Measurements from ENCODE around the gene ZNF580.

DNA sequence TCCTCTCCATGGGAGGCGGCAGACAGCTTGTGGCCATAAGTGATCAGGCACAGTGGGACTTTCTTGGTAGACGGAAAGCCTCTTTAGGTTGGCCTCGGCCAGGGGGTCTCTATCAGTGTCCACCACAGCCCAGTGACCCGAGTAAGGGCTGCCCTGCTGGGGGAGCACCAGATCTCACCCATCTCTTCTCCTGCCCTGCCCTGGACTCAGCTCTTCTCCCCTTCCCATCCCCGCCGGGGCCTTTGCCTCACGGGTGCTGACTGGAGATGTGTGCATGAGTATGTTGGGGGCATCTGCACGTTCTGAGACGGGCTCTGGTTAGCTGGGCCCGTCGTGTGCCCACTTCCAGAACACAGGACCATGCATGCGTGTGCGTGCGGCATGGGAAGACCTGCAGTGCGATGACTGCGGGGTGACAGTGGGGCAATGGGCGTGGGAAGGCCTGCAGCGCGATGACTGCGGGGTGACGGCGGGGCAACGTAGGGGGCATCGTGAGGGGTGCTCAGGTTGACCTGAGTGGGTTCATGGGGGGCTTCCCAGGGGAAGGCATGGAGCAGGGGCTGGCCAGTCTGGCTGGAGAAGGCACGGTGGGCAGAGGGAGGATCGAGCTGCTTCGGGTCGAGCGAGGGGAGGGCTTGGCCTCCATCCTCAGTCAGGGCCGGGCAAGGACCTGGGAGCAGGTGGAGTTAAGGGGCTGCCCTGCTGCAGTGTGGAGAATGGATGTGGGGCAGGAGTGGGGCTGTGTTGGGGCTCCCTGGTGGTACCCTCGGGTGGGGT is 50.2 kb downstream of the ZNF580 start:
- TF ChIP-seq POLR2A (IDR thresholded peaks at IDR 0.05), result no peak
- TF ChIP-seq, protein P1, sequence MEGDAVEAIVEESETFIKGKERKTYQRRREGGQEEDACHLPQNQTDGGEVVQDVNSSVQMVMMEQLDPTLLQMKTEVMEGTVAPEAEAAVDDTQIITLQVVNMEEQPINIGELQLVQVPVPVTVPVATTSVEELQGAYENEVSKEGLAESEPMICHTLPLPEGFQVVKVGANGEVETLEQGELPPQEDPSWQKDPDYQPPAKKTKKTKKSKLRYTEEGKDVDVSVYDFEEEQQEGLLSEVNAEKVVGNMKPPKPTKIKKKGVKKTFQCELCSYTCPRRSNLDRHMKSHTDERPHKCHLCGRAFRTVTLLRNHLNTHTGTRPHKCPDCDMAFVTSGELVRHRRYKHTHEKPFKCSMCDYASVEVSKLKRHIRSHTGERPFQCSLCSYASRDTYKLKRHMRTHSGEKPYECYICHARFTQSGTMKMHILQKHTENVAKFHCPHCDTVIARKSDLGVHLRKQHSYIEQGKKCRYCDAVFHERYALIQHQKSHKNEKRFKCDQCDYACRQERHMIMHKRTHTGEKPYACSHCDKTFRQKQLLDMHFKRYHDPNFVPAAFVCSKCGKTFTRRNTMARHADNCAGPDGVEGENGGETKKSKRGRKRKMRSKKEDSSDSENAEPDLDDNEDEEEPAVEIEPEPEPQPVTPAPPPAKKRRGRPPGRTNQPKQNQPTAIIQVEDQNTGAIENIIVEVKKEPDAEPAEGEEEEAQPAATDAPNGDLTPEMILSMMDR (IDR thresholded peaks at IDR 0.05), result no peak
